Activated naive CD4-positive, alpha-beta T cell treated with anti-CD3 and anti-CD28 coated beads, Interleukin-2, amount 10 ng/mL, durations not matched to agents 7 days and 5 days (primary cell): ENCODE results near the gene HYAL1.
"Not testable (repeated sequence)": the region's sequence is repeated elsewhere in the genome, so short reads cannot be mapped to it uniquely, and the experiment has no call there.

Experiments
- CTCF ChIA-PET: fragments of 350-600 bp; sonication (Branson Sonifier 250); formaldehyde crosslinking; loops from one replicate; lab custom pipeline; 2021; ENCODE audit warnings: antibody characterized with exemption; lab: Charles Lee
- DNase-seq: peaks from one replicate; pipeline ENCODE4 v3.0.0-alpha.2; 2020
- H3K27ac Mint-ChIP-seq: one replicate; pipeline ENCODE4 v1.8.0; 2021; ENCODE audit warnings: mild to moderate bottlenecking, moderate library complexity, mixed read lengths
- H3K27me3 Mint-ChIP-seq: one replicate; pipeline ENCODE4 v1.8.0; 2021; ENCODE audit warnings: mild to moderate bottlenecking, mixed read lengths
- H3K36me3 Mint-ChIP-seq: one replicate; pipeline ENCODE4 v1.8.0; 2021; ENCODE audit warnings: mixed read lengths
- H3K4me1 Mint-ChIP-seq: one replicate; pipeline ENCODE4 v1.8.0; 2021; ENCODE audit warnings: mixed read lengths
- H3K4me3 Mint-ChIP-seq: one replicate; pipeline ENCODE4 v1.8.0; 2021; ENCODE audit warnings: mild to moderate bottlenecking, moderate library complexity, mixed read lengths
- H3K9me3 Mint-ChIP-seq: one replicate; pipeline ENCODE4 v1.8.0; 2021; ENCODE audit warnings: mixed read lengths

Gene HYAL1

DNA sequence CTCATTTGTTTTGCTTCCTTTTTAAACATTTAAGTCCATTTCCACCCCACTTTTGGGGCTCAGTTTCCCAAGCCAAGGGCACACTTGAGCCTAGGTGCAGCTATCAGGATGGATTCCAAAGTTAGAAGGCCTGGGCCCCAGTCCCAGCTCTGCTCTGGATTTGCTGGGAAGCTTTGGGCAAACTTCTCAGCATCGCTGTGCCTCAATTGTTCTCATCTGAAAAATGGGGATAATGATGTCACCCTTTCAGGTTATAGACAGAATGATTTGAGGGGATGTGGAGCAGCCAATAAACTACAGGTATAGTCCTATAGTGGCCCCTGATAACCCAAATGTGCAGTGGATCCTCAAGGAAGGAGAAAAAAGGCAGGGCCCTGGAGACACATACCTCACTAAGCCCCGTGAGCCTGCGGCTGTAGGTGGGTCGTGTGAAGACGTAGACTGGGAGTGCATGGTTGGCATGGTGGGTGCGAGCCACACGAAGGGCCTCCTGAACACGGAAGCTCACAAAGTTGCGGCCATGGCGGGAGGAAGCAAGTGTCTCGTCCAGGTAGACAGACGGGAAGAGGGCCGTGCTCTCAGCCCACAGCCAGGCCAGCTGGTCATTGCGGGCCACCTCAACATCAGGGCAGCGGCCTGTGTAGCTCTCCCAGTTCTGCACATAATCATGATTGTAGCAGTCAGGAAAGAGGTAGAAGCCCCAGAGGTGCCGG, 16.0 kb upstream of the HYAL1 start:
- H3K9me3 Mint-ChIP-seq = no peaks in the 10 kb centered on the region
- peaks cover 45% of the 10 kb centered on the region for H3K4me1 Mint-ChIP-seq
- DNase-seq = peak; percentile 18
- peak overlapping the region; percentile 94 for H3K4me3 Mint-ChIP-seq
- no peaks in the 10 kb centered on the region for H3K27me3 Mint-ChIP-seq
- H3K36me3 Mint-ChIP-seq = peaks cover 6% of the 10 kb centered on the region
- H3K27ac Mint-ChIP-seq = no peak overlapping the region
- CTCF ChIA-PET = interaction anchor here (0.8 to 1.7 kb wide), 4 partner anchors 9 to 73 kb away, joined by 3 to 5 read pairs (median 4); partner anchors contain the start of gene TUSC2

DNA sequence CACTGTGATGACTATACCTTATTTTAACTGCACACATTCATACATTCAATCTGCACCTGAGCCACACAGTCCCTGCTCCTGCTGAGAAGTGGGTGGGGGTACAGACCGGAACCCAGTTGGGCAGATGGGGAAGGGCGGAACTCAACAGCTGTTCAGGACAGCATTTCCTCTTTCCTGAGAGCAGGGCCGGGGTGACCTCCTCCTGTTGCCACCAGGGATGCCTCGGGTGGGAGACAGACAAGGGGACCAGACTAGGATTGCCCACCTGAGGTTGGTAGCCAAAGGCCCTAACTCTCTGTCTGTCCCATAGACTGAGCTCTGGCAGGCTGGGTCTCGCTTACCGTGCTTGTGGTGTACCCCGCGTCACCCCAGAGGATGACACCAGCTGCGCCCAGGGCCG, 15.2 kb upstream of the HYAL1 start:
- Mint-ChIP-seq H3K4me1 (peaks cover 45% of the 10 kb centered on the region), H3K27me3 (no peaks in the 10 kb centered on the region), H3K27ac (no peak overlapping the region), H3K4me3 (no peak overlapping the region), H3K36me3 (peaks cover 6% of the 10 kb centered on the region), H3K9me3 (no peaks in the 10 kb centered on the region)
- CTCF ChIA-PET = interaction anchor here (0.8 to 1.7 kb wide), 3 partner anchors 10 to 43 kb away, joined by 3 to 5 read pairs (median 3); partner anchors contain the start of gene TUSC2
- peak; percentile 18 for DNase-seq

DNA sequence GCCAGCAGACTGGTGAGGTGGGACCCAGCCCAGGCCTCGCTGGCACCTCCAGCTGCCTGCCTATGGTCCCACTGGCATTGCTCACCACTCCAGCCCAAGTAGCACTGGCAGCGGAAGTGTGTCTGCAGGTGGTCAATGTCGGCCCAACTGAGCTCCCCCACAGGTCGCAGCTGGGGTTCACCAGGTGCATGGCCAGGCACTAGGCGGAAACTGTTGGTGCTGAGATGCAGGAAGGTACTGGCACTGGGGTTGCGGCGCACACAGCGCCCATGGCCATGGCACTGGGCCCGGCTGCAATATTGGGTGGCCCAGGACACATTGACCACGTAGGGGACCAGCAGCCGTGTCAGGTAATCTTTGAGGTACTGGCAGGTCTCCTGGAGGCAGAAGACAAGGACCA, 14.8 kb upstream of the HYAL1 start:
- CTCF ChIA-PET = no interaction called here
- H3K9me3 Mint-ChIP-seq = no peaks in the 10 kb centered on the region
- DNase-seq = no peak
- no peaks in the 10 kb centered on the region for H3K27me3 Mint-ChIP-seq
- peaks cover 45% of the 10 kb centered on the region for H3K4me1 Mint-ChIP-seq
- H3K36me3 Mint-ChIP-seq = peaks cover 6% of the 10 kb centered on the region
- H3K4me3 Mint-ChIP-seq = no peak overlapping the region
- H3K27ac Mint-ChIP-seq = no peak overlapping the region

DNA sequence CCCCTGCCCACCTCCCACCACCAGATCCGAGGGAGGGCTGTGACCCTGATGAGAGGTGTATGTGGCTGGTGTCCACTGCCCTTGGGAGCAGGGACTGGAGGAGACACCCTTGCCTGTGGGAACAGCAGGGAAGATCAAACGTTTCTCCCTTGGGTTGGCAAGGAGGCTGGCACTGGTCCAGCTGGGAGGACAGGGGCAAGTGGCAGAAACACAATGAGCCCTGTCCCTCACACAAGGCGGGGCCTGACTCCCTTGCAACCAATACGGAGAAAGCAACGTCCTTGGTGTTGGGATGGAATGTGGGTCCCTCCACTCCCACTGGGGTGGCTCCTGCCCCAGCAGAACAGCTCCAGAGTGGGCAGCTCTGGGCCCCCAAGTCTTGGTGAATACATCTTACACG, 13.9 kb upstream of the HYAL1 start:
- H3K9me3 Mint-ChIP-seq = no peaks in the 10 kb centered on the region
- no peak overlapping the region for H3K4me3 Mint-ChIP-seq

DNA sequence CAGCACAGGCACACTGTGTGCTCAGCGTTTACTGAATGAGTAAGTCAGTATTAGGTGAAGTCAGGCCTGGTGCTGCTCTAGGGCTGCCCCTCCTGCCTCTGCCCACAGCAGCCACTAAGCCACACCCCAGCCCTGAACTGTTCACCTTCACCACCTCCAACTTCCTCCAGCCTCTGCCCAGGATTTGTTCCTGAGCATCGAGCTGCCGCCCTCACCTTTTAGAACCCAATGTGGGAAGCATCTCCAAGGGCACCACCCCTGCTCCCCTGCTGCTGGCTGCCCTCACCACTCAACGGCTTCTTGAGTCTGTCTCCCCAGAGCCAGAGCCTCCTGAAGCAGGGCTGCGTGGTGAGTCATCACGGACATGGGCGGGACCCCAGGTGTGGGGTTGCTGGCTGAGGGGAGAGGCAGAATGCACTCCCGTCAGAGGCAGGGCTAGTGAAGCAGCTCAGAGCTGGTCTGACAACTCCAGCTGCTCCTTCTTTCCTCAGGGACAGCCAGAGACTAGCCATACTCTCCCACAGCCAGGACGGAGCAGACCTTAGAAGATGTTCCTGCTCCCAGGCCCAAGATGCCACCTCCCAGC, 13.4 kb upstream of the HYAL1 start:
- Mint-ChIP-seq H3K4me3 (peak overlapping the region; percentile 22), H3K9me3 (no peaks in the 10 kb centered on the region), H3K27ac (peak overlapping the region; percentile 85), H3K4me1 (peaks cover 45% of the 10 kb centered on the region), H3K27me3 (no peaks in the 10 kb centered on the region), H3K36me3 (peaks cover 6% of the 10 kb centered on the region)
- DNase-seq = peak; percentile 68
- CTCF ChIA-PET = no interaction called here

More for the DNA sequence above, 13.9 kb upstream of the HYAL1 start:
- CTCF ChIA-PET = no interaction called here
- peak; percentile 18 for DNase-seq
- Mint-ChIP-seq H3K4me1 (peaks cover 45% of the 10 kb centered on the region), H3K27ac (no peak overlapping the region), H3K36me3 (peaks cover 6% of the 10 kb centered on the region), H3K27me3 (no peaks in the 10 kb centered on the region)

DNA sequence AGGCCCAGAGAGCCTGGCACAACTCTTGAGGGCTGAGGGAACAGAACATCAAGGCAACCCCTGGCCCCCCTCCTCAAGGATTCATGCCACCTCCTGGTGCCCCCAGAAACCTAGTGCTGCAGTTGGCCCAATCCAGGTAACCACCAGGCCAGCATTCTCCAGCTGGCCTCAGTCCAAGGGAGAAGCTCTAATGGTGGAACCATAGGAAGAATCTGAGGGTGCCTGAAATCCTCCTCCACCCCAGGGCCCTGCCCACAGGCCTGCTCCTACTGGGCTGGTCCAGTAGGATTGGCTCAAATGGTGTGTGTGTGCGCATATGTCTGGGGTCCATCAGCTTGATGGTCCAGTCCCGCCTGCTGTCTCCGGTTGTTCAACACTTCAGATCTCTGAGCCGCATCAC, 11.4 kb upstream of the HYAL1 start:
- peaks cover 7% of the 10 kb centered on the region for H3K36me3 Mint-ChIP-seq
- H3K4me1 Mint-ChIP-seq = peaks cover 36% of the 10 kb centered on the region
- no peaks in the 10 kb centered on the region for H3K9me3 Mint-ChIP-seq
- H3K4me3 Mint-ChIP-seq = no peak overlapping the region
- CTCF ChIA-PET = interaction anchor here (1.5 to 3.5 kb wide), 3 partner anchors 9 to 15 kb away, joined by 5 to 15 read pairs (median 7); partner anchors contain the start of genes HYAL2, HYAL3 and NAA80
- H3K27me3 Mint-ChIP-seq = no peaks in the 10 kb centered on the region
- DNase-seq = no peak
- no peak overlapping the region for H3K27ac Mint-ChIP-seq

DNA sequence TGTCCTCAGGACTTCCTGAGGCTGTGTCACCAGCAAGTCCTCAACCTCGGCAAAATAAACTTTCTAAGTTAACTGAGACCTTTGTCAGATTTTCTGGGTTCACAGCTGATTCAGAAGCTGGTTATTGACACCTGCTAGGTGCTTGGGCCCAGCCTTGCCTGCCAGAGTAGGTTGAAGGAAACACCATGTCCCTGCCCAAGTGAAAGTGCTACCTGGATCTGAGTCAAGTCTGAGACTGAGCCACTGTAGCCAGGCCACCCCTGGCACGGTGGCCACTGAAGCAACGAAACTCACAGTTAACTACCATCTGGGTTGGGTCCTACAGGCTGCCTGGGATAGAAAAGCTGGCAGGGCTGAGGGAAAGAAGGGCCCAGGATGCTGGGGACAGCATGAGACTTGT, 11.0 kb upstream of the HYAL1 start:
- H3K4me1 Mint-ChIP-seq = peaks cover 32% of the 10 kb centered on the region
- no peak overlapping the region for H3K27ac Mint-ChIP-seq
- DNase-seq = no peak
- H3K27me3 Mint-ChIP-seq = no peaks in the 10 kb centered on the region
- CTCF ChIA-PET = interaction anchor here (0.6 to 3.5 kb wide), 3 partner anchors 9 to 33 kb away, joined by 3 to 15 read pairs (median 5); partner anchors contain the start of gene HYAL2
- peaks cover 10% of the 10 kb centered on the region for H3K36me3 Mint-ChIP-seq
- no peaks in the 10 kb centered on the region for H3K9me3 Mint-ChIP-seq
- no peak overlapping the region for H3K4me3 Mint-ChIP-seq

DNA sequence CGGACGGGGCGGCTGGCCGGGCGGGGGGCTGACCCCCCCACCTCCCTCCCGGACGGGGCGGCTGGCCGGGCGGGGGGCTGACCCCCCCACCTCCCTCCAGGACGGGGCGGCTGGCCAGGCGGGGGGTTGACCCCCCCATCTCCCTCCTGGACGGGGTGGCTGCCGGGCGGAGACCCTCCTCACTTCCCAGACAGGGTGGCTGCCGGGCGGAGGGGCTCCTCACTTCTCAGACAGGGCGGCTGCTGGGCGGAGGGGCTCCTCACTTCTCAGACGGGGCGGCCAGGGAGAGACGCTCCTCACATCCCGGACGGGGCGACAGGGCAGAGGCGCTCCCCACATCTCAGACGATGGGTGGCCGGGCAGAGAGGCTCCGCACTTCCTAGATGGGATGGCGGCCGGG, 8.7 kb upstream of the HYAL1 start:
- H3K27ac Mint-ChIP-seq, CTCF ChIA-PET, H3K4me3 Mint-ChIP-seq, H3K27me3 Mint-ChIP-seq, H3K9me3 Mint-ChIP-seq, H3K36me3 Mint-ChIP-seq, DNase-seq: not testable (repeated sequence)
- peaks cover 14% of the 10 kb centered on the region for H3K4me1 Mint-ChIP-seq

DNA sequence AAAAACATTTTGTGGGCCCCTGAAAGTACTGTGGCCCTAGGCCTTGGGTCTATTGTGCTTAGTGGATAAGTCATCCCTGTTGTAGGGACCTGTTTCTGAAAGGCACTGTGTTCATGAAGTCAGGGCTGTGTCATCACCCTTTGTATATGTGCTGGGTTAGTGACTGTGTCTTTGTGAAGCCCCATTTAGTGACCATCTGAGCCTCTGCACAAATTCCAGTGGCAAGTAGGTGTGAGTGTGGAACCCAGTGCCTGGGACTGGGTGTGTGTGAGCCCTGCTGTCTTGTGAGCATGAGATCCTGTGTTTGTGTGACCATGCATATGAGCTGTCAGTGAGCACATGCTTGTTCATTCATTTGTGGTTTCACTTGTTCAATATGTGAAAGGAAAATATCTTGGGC, 1.2 kb upstream of the HYAL1 start:
- H3K4me1 Mint-ChIP-seq = peaks cover 18% of the 10 kb centered on the region
- H3K9me3 Mint-ChIP-seq = no peaks in the 10 kb centered on the region
- peaks cover 1% of the 10 kb centered on the region for H3K36me3 Mint-ChIP-seq
- no peak overlapping the region for H3K4me3 Mint-ChIP-seq
- DNase-seq = no peak
- CTCF ChIA-PET = interaction anchor here (2.1 to 3.8 kb wide), 2 partner anchors 10 to 20 kb away, joined by 5 to 13 read pairs; no protein-coding TSS in a partner anchor
- no peak overlapping the region for H3K27ac Mint-ChIP-seq
- H3K27me3 Mint-ChIP-seq = no peaks in the 10 kb centered on the region

DNA sequence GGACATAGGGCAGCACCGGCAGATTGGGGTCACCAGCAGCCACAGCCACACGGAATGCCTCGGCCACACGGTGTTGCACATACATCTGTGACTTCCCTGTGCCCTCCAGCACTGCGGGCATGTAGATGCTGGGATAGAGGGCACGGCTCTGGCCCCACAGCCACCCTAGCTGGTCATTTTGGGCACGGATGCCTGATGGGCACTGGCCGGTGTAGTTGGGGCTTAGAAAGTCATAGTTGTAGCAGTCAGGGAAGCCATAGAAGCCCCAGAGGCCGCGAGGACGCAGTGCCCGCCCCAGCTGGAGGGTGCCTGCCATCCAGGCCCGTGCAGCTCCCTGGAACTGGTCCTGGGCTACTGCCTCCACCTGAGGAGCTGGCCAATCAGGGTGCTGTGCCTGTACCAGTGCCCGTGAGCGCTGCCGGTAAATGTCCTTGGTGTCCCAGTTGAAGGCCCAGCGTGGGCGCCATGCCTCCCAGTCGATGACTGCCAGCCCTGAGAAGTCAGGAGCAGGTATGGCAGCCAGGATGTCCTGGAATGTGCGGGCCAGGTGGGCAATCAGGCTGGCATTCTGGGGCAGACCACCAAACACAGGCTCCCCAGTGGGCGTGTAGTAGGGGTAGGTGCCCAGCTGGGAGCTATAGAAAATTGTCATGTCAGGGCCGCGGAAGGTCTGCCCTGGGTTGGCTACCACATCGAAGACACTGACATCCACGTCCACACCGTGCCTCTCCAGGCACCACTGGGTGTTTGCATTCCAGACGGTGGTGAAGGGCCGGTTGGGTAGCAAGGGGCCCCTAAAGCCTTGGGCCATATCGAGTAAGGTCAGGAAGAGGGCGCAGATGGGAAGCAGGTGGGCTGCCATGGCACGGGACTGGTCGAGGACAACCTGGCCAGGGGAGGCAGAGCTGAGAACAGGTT, 1.0 kb downstream of the HYAL1 start:
- H3K4me3 Mint-ChIP-seq = no peak overlapping the region
- CTCF ChIA-PET = interaction anchor here (1.5 to 2.1 kb wide), 2 partner anchors 22 to 25 kb away, joined by 3 to 8 read pairs; no protein-coding TSS in a partner anchor
- peak overlapping the region; percentile 42 for H3K27ac Mint-ChIP-seq
- H3K9me3 Mint-ChIP-seq = no peaks in the 10 kb centered on the region
- no peaks in the 10 kb centered on the region for H3K27me3 Mint-ChIP-seq
- peaks cover 2% of the 10 kb centered on the region for H3K36me3 Mint-ChIP-seq
- peaks cover 32% of the 10 kb centered on the region for H3K4me1 Mint-ChIP-seq
- DNase-seq = no peak

DNA sequence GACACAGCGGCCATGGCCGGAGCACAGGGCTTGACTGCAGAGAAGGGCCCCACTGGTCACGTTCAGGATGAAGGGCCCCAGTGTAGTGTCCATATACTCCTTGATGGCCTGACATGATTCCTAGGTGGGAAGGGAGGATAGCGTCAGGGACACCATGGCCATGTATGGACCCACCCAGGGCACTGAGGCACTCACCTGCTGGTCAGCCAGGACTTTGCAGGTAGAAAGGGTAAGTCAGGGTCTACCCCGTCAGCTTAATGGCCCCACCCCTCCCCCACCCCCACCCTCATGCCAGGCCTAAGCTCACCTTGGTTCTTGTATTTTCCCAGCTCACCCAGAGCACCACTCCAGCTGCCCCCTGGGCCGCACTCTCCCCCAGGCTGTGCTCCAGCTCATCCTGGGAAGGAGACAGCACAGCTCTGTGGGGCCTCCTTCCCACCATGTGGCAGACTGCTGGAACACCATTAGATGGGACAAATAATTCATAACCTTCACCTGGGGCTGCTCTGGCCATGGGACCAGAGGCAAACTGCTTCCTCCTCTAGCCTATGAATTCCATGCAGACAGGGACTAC, 2.6 kb downstream of the HYAL1 start:
- Mint-ChIP-seq H3K36me3 (peaks cover 5% of the 10 kb centered on the region), H3K9me3 (no peaks in the 10 kb centered on the region), H3K27me3 (no peaks in the 10 kb centered on the region), H3K4me1 (peaks cover 41% of the 10 kb centered on the region), H3K27ac (peak overlapping the region; percentile 99), H3K4me3 (peak overlapping the region; percentile 98)
- DNase-seq = no peak
- CTCF ChIA-PET = interaction anchor here (0.7 to 3.8 kb wide), 2 partner anchors 23 to 24 kb away, joined by 5 to 20 read pairs; no protein-coding TSS in a partner anchor

DNA sequence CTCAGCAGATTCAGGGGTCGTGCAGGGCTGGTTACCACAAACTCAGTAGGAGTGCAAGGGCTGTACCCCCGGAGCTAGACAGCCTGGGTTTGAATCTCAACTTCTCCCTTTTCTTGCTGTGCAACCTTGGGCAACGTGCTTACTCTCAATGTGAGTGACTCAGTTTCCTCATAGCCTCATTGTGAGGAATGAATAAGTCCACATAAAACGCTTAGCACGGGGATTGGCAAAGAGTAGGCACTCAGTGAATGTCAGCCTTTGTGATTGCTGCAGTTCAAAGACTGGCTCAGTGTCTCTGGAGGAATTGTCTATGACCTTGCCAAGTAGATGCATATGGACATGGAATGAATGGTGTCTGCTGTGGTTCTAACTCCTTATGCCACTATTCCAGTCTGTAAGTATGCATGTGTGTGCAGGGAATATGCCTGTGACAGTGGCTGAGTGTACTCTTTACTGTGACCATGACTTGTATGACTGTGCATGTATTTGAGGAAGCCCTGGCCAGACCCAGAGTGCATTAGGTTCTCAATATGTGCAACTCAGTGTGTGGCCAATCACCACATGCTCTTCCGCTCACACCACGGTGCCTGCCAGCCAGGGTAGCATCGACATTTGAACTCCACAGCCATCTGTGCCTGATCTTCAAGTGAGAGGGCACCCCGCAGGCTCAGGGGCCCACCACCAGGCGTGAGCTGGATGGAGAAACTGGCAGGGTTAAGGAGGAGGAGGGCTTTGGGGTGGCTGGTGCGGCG, 3.3 kb downstream of the HYAL1 start:
- peak overlapping the region; percentile 98 for H3K4me3 Mint-ChIP-seq
- H3K4me1 Mint-ChIP-seq = peaks cover 41% of the 10 kb centered on the region
- CTCF ChIA-PET = interaction anchor here (1.2 to 3.8 kb wide), 5 partner anchors 15 to 24 kb away, joined by 3 to 20 read pairs (median 7); partner anchors contain the start of gene HYAL2
- no peak for DNase-seq
- peaks cover 5% of the 10 kb centered on the region for H3K36me3 Mint-ChIP-seq
- H3K27me3 Mint-ChIP-seq = no peaks in the 10 kb centered on the region
- H3K9me3 Mint-ChIP-seq = no peaks in the 10 kb centered on the region
- peak overlapping the region; percentile 99 for H3K27ac Mint-ChIP-seq

DNA sequence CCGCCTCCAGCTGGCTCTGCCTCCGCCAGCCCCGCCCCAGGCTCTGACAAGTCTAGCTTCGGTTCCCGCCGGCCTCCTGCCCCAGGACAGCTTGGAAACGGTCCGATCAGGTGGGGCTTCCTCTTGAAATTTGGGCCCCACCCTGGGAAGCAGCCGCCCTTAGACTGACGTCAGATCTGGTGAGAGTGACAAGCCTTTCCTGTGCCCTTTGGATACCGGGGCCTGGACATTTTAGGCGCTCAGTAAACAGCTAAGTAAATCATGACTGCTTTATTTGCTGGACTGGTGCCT, 3.8 kb downstream of the HYAL1 start:
- Mint-ChIP-seq H3K4me3 (peak overlapping the region; percentile 98), H3K36me3 (peaks cover 5% of the 10 kb centered on the region), H3K9me3 (no peaks in the 10 kb centered on the region), H3K27me3 (no peaks in the 10 kb centered on the region), H3K27ac (peak overlapping the region; percentile 99), H3K4me1 (peaks cover 41% of the 10 kb centered on the region)
- CTCF ChIA-PET = interaction anchor here (1.2 to 3.8 kb wide), 5 partner anchors 15 to 25 kb away, joined by 3 to 20 read pairs (median 7); partner anchors contain the start of gene HYAL2
- no peak for DNase-seq
